CD4-positive, alpha-beta T cell treated with Interleukin-10 for 1 hour (primary cell): Measurements from ENCODE around the gene TBXAS1.

Source experiments
- DNase-seq: peaks from one replicate; pipeline ENCODE4 v3.0.0-alpha.2; 2020

Gene TBXAS1

DNA sequence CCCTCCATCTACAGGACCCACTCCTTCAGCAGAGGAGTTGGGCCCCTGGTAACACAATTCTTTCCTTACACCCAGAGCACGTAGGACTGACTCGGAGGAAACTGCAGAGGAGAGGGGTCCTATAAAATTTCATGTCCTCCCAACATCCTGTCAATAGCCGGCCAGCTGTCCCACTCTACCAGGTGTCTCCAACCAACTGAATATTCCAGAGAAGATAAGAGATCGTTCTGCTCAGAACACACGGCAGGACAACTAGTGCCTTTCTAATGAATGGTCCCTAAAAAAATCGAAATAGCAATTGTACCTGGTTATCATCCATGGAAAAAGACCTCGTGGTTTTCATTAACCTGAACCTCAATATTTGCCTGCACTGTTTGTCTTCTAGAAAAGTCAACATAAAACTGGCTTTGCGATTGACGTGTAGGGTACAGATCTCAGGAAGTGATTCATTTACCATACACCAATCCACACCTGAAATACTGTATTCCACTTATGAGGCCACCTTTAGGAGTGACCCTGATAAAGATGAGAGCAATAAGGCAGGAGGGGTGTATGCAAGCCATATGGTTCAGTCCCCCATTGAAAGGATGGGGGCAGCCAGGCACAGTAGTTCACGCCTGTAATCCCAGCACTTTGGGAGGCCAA is 121.9 kb downstream of the TBXAS1 start:
- no peak for DNase-seq

- DNase-seq: no peak
These were observed 124.2 kb downstream of the TBXAS1 start for GRCh38 chr7:139953229-139953628.

GRCh38 chr7:139955109-139955820 is 126.2 kb downstream of the TBXAS1 start:
- no peak for DNase-seq

- DNase-seq: no peak
These were observed 129.7 kb downstream of the TBXAS1 start for GRCh38 chr7:139958599-139959284.

GRCh38 chr7:139959285-139959628 is 130.2 kb downstream of the TBXAS1 start:
- no peak for DNase-seq

- DNase-seq: no peak
These were observed 130.7 kb downstream of the TBXAS1 start for GRCh38 chr7:139959718-139960117.

- no peak for DNase-seq
These were observed 131.1 kb downstream of the TBXAS1 start for GRCh38 chr7:139960157-139960556.

GRCh38 chr7:139965942-139966628 is 137.0 kb downstream of the TBXAS1 start:
- no peak for DNase-seq

DNA sequence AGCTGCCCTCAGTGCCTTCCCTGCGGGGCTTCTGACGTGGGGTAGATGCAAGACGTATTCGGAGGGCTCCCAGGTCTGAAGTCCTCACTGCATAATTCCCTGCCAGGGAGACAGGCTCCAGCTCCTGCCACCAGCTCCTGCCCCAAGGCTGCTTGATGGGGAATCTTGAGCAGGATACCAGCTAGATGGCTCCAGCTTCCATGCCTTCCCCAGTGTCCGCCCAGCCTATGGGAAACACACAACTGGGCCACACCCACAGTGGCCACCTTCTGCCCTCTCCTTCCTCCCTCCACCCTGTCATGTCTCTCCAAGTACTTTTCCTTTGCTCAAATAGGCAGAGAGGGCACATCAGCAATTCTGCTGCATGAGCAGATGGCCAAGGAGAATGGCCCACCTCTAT is 137.9 kb downstream of the TBXAS1 start:
- no peak for DNase-seq

DNA sequence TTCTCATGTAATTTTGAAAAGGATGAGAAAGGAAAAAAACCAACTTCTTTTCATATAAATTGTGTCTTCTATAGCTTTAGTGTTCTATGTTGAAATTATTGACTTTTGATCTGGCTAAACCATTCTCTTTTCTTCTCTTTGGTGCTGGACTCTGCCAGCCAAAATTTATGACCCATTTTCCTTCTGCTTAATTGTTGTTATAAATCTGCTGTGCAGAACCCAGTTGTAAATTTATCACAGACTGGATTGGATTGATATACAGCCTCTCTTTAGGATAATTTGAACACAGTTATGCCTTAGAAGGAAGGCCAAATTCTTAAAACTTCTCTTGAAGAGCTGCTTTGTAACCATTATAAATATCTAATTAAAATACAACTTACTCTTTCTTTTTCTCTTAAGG is 139.9 kb downstream of the TBXAS1 start:
- DNase-seq: no peak

DNA sequence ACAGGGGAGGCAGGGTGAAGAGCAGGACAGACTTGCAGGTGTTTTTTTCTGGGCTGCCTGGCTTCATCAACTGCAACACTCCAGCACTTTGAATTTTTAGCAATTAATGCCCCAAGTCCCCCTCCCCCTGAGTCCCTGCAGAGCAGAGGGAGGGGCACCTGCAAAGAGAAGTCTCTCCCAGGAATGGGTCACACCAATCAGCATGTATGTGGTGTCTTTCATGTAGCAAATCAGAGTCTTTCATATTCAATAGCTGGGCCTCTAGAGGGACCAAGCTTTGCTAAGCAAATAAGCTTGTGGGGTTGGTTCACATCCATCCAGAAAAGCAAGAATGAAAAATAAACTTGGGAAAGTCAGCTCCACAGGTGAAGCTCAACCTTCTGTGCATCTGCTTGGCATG is 143.0 kb downstream of the TBXAS1 start:
- DNase-seq: no peak

GRCh38 chr7:139973101-139974050 is 144.3 kb downstream of the TBXAS1 start:
- DNase-seq: no peak

DNA sequence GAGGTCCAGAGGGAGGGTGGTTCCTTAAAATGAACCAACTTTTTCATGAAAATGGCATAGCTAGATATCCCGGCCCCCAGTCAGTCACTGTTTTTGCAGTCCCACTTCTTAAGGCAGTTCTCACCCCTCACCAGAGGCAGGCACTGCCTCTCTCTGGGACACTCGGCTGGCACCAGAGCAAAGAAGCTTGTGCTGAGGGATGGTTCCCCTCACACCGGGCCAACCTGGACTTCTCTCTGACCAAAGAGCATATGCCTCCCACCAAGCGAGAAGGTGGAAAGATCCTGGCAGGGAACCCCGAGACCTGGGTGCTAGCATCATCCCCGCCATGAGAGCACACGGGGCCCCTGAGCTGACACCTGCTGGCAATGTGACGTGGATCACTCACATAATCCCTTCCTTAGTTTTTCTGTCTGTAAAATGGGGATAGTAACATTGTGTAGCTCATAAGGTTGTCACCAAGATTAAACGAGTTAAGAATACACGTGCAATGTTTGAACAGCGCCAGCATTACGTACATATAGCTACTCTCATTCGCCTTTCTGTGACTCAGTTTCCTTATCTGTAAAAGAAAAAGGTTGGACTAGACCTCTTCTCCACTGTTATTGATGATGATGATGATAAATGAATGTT is 145.2 kb downstream of the TBXAS1 start:
- DNase-seq: no peak

GRCh38 chr7:139976055-139976837 is 147.2 kb downstream of the TBXAS1 start:
- no peak for DNase-seq

GRCh38 chr7:139976838-139977656 is 148.0 kb downstream of the TBXAS1 start:
- DNase-seq: no peak

DNA sequence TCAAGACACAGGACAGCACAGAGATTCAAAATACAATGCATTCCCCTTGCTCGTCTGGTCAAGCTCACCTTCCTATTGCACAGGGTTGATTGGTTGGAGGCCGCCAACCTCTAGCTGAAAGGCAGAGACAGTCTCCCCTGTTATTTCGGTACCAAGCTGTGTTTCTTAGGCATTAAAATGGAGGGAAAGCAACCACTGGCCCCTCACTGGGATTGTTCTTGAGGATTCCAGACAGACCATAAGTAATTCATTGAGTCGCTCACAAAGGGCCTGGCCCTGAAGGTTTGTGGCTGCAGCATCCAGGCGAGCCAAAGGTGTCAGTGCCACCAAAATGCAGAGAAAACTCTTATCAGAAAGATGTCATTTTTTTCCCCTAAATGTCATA is 152.4 kb downstream of the TBXAS1 start:
- no peak for DNase-seq

GRCh38 chr7:139982927-139983920 is 154.2 kb downstream of the TBXAS1 start:
- no peak for DNase-seq

DNA sequence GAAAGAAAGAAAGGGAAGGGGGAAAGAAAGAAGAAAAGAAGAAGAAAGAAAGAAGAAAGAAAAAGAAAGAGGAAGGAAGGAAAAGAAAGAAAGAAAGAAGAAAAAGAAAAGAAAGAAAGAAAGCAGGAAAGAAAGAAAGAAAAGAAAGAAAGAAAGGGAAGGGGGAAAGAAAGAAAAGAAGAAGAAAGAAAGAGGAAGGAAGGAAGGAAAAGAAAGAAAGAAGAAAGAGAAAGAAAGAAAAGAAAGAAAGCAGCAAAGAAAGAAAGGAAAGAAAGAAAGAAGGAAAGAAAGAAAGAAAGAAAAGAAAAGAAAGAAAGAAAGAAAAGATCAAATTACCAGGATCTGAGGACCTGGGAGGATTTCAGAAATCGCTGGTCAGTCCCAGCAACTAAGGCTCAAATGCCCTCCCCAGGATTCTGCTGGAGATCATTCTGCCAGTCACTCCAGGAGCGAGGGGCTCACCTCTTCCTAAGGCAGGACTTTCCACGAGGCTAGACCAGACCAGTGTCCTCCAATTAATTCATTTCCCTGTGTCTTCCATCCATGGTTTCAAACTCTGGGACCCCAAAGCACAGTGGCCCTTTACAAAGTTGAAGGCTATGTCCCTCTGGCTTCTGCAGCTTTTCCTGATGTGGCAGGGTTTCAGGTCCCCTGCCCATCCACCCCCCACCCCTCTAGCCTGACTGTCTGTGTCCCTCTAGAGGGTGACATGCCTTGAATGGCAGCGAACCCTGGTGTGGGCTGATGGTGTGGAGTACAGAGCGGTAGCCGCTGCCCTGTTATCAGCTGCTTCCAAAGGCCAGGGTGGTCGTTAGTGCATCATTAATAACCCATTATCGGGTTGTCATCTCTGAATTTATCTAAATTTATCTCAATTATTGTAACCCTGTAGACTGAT is 155.8 kb downstream of the TBXAS1 start:
- no peak for DNase-seq
